ENCODE measurements around the gene IL1B. TPM values are rescaled to one million over a fixed set of nuclear protein-coding genes. Genes with fewer than 3 reads are reported as not detected.

The IL1B gene
- total and polyA plus RNA-seq, 2 of the 8 experiments (the other 6 are each of a cell fraction or from before 2014, with no cell fraction given), result not detected

- TF ChIP-seq EZH2 (IDR thresholded peaks at IDR 0.05; ENCODE audit: low read depth, low read length, severe bottlenecking) (no peak), POLR2AphosphoS5 (IDR thresholded peaks at IDR 0.05; ENCODE audit: low read depth, low read length) (no peak)
Observed at GRCh38 chr2:112787294-112787693, 49.3 kb downstream of the IL1B start (continued).

All from H1 (cell line).